Bone marrow (tissue), 2 donors: Measurements from ENCODE around the gene MBL2.

Source experiments
- DNase-seq, 2 donors: peaks; one replicate each; lab custom pipeline; 2025; lab: John Stamatoyannopoulos, UW

MBL2 gene

GRCh38 chr10:52740155-52740549 lies 32.4 kb downstream of the MBL2 start:
- DNase-seq, result no peak

- no peak for DNase-seq
Observed at GRCh38 chr10:52739380-52740154, 33.0 kb downstream of the MBL2 start.

GRCh38 chr10:52738951-52739350 lies 33.6 kb downstream of the MBL2 start:
- no peak for DNase-seq

- no peak for DNase-seq
Observed at GRCh38 chr10:52729271-52730104, 43.1 kb downstream of the MBL2 start.

- no peak for DNase-seq
Observed at GRCh38 chr10:52720018-52720417, 52.6 kb downstream of the MBL2 start.
